ENCODE measurements around the gene B4GALT2.

The B4GALT2 gene

DNA sequence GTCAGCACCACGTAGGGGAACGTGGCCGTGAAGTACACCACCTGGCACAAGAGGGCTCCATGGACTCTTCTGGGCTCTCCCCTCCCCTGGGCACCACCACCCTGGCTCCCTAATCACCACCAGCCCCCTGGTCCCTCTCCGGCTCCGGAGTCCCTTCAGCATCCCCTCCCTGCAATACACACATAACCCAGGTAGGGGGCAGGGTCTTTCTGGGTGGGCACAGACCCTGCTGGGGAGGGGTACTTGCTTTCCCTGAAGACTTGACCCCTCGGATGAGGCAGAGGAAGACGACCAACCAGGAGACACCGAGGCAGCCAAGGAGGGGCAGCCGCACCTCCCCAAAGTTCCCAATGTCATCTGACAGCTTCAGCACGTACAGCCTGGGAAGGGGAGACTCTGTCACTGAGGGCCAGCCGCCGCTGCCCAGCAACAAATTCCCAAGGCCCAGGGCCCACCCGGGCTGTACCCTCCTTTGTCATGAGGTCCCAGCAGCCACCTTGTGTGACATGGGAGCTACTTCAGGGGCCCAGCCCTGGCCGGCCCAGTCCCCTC, 23.7 kb downstream of the B4GALT2 start:
- no peak for DNase-seq (ENCODE audit: low read depth)

DNA sequence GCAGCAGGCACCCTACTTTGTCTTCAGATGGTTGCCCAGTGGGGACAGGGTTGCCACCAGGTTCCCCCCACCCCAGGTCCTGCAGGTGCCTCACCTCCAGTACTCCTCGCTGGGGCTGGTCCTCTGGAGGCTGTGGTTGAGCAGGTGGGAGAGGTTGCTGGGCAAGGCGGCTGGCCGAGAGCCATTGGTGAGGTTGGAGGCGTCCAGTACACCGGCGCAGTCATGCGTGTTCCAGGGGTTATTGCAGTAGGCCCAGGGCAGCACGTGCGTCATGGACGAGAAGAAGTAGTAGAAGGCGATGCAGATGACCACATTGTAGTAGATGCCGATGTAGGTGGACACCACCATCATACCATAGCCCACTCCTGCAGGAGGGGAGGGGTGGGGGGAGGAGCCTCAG, 29.2 kb downstream of the B4GALT2 start:
- no peak for DNase-seq (ENCODE audit: low read depth)

DNA sequence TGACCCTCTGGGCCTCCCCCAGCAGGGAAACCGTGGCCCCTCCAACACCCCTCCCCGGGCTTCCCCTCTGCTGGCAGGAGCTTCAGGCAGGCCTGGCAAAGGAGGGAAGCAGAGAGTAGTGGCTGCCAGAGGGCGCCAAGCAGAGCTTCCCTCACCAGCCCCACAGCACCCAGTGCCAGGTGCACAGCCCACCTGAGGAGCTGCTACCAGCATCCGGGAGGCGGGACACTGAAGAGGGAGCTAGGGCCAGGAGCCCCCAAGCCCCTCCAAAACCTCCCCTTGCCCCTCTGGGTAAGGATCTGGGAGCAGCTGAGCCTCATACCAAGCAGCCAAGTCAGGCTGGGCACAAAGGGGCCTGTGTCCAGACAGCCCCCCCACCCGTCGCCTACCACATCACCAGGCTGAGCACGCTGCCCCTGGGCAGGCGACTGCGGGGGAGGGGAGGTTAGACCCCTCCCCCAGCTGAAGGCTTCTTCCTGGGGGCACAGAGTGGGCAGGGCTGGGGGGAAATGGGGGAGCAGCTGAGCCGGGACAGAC, 32.0 kb downstream of the B4GALT2 start:
- no peak for DNase-seq (ENCODE audit: low read depth)

DNA sequence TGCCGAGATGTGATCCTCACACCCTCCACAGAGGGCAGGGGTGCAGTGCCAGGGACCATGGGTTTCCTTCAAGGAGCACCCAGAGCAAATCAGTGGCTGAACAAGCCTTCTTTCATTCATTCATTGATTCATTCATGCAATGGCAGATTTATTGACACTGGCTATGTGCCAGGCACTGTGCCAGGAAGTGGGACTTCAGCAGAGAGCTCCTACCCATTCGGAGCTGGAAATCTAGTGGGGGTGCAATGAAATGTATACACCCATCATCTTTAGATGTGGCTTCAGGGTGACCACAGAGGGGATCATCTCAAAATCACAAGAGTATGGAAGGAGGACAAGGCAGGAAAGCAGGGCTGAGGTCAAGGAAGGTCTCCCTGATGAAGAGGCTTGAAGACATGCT, 33.4 kb downstream of the B4GALT2 start:
- no peak for DNase-seq (ENCODE audit: low read depth)

DNA sequence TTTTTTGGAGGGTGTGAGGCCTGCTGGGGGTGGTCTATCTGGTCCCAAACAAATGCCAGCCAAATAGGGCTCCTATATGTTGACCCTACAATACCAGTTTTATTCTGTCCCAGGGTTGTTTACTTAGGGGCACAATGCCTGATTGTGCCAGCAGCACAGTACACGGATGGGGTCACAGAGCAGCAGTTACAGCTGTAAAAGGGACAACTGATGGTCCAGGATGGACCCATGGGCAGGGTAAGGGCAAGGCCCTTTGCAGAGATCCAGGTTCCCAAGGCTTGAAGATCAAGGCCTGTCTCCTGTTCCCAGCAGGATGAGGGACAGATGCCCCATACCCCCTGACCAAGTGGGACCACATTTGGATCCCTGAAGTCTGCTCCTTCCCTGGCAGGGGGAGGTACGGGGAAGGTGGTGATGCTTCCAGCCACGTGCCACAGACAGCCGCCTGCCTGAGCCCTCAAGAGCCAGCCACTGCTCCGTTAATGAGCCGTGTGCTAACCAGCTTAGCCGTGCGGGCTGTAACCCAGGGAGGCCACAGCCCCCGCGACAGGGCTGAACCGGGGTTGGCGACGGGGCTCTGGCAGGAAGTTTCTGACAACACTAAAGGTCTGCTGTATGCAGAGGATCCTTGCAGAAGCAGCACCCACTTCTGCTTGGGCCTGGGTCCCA, 34.1 kb downstream of the B4GALT2 start:
- DNase-seq (ENCODE audit: low read depth), result no peak

DNA sequence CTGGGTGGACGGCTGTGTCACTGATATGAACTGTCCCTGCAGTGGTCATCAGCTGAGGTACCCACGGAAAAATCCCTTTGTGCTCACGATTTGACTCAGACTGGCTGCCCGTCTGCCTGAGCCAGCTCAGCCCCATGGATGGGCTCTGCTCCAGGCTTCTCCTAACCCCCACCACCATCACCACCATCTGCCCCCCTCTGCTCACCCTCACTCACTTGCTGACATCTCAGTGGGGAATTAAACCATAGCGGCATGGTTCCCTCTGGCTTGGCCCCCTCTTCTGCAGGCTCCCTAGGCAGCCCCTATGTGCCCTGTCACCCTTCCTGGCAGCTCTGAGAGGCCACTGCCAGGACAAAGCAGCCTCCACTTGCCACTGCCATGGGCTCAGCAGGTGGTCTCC, 34.9 kb downstream of the B4GALT2 start:
- no peak for DNase-seq (ENCODE audit: low read depth)

DNA sequence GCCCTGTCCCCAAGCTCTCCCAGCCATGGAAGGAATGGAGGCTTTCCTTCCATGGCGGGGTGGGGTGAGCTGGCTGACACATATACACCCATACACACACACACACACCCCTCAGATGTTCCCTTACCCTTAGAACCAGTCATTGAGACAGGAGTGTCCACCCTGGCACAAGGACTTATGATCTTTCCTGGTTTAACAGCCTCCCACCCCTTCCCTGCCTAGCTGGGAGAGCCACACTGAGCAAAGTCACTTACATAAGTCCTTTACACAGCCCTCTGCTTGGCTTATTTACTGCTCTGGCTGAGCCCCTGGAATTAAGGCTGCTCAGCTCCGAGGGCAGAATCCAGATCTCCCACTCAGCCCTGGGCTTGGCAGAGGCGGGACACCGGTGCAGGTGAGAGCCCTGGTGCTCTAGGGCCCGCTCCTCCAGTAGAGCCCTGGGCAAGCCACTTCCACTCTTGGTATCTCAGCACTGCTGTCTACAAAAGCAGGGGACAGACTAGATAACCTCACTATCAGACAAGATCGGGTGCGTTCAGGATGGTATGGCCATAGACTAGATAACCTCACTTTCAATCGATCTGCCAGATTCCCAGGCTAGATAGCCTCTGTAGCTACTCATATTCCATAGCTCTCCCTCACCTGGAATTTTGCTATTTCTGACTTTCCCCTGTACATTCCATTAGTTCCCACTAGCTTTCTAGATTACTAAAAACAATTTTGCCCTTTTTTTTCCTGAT, 35.5 kb downstream of the B4GALT2 start:
- DNase-seq (ENCODE audit: low read depth), result no peak

DNA sequence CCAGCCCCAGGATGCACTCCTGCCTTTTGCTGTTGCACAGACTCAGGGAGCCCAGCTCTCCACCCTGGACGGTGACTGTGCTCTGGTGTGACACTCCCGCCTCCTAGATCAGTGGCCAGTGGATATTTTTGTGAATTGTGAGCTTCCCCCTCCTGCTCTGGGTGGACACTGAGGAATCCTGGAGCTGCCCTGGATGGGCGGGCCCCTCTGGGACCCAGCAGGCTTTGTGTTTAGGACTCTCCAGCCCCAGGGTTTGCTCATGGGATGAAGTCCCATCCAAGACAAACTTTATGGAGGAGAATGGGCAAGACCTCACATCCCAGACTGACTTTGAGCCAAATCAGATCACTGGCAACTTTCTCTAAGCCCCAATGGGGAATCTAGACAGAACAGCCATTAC, 36.2 kb downstream of the B4GALT2 start:
- DNase-seq (ENCODE audit: low read depth), result no peak

DNA sequence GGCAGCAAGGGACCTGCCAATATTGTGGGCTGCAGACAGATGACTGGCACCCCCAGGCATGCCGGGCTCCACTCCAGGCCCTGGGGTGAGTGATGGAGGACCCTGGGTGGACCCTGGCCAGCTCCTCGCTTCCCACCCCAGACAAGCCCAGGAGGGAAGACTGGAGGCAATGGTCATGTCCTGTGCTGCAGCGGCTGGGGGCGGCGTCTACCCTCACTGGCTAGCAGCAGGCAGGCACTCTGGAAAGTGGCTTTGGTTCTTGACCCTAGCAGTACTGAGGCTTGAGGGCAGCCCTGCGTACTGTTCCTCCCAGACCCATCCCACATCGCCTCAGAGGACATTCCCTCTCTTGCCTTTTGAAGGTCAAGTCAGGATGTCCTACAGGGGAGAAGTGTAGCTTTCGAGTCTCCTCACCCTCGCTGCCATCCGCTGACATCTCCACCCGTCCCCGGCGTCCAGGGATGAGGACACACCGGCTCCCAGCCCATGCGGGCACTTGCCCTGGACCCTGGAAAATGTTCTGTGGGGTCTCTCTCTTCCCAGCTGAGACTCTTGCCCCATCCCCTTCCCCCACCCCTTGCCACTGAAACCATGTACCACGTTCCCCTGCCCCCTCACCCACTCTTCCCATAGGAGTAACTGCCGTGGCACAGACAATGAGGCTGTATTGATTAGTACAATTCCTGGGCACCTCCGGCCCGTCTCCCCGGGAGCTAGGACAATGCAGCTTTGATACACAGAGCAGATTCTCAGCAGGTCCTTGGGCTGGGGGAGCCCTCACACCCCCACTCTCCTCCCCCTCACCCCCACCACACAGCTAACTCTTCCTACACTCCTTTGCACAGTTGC, 37.3 kb downstream of the B4GALT2 start:
- DNase-seq (ENCODE audit: low read depth), result no peak

DNA sequence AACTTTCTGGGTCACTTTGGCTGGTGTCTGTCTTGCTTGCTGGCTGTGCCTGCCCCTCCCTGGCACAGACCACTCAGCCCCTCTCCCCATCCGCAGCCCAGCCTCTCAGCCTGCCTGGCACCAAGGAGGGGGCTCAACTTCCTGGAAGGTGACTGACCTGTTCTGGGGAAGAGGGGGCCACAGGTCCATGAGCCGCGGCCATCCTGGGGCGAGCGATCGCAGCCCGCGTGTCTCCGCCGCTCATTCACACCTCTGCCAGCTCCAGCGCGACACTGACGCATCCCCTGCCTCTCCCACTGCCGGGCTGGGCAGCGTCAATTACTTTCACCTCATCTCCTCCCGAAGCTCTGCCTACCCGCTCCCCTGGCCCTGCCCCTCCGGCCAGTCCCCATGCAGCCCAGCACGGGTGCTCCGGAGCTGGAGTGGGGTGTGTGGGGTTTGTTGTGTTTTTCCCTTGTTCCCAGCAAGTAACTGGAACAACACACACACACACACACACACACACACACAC, 37.9 kb downstream of the B4GALT2 start:
- no peak for DNase-seq (ENCODE audit: low read depth)

DNA sequence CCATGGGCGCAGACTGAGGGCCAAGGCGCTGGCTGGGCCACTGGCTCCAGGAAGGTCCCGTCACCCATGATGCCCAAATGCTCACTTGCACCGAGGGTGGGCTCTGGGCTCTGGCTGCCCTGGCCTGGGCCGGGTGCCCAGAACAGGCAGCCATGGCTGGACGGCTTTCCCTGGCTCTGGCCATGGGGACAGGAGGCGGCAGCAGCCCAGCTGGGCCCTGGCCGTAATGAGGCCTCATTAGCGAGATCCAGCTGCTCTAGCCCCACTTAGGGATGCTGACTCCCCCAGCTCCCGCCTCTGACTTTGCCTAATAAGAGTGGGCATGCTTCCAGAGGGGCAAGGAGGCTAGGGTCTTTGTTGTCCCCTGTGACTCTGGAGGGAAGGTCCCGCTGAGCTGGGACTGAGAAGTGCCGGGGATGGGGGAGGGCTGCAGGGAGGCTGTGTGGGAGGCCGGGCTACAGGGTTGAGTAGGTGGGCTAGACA, 40.5 kb downstream of the B4GALT2 start:
- no peak for DNase-seq (ENCODE audit: low read depth)

DNA sequence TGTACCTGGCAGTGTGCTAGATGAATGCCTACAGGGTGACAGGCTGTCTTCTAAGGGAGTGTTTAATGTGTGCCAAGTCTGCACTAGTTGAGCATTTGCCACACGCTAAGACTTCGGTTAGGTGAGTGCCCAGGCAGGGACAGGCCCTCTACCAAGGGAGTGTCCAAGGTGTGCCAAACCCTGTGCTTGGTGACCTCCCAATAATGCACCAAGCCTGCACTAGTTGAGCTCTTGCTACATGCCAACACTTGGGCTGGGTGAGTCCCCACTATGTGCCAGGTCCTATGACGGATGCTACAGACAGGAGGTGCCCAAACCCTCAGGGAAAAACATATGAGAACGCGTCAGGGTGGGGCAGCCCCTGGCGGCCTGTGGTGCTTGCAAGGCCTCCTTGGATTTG, 41.5 kb downstream of the B4GALT2 start:
- DNase-seq (ENCODE audit: low read depth), result no peak

DNA sequence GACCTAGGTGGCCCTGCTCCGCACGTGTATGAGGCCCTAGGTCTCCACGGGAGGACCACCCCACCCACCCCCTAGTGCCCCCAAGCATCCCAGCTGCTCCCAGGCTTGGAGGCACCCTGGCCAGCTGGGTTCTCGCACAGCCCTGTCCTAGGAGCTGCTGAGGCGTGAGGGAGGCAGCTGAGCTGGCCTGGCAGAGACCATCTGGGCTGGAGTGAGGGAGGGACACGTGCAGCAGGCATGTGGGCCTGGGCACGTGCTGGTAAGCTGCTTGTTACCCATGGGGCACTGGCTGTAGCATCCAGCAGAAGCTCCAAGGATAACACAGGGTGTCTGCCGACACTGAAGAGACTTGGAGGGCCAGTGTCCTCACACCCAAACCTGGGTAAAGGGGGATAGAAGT, 42.1 kb downstream of the B4GALT2 start:
- DNase-seq (ENCODE audit: low read depth), result no peak

DNA sequence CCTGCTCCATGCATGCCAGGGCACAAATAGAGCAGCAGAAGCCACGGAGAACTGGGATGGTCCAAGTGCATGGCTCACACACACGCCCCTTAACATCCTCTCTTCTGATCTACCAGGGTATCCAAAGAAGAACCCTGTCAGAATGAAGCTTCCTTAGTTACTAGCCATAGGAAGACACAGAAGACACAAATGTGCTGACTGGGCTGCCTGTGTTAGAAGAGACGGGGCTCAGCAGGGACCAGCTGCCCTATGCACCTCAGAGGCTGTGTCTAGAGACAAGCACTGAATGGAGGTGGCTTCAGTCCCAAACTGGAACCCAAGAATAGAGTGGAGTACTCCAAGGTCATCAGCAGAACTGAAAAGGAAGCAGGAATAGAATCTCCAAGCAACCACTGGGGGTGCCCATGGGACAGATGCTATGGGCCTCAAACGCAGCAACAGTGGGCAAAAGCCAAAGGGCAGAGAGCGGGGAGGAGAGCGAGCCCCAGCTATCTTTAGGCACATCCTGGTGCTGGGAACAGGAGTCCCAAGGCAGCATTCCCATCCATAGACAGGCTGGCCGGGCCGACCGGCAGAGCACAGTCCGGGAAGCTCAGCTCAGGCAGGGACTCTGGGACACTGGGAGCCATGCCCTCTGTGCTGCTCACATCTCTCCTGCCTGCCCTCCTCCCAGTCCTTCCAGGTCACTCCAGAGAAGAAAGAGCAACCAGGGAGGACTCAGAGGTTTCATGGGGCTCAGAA, 42.7 kb downstream of the B4GALT2 start:
- no peak for DNase-seq (ENCODE audit: low read depth)

DNA sequence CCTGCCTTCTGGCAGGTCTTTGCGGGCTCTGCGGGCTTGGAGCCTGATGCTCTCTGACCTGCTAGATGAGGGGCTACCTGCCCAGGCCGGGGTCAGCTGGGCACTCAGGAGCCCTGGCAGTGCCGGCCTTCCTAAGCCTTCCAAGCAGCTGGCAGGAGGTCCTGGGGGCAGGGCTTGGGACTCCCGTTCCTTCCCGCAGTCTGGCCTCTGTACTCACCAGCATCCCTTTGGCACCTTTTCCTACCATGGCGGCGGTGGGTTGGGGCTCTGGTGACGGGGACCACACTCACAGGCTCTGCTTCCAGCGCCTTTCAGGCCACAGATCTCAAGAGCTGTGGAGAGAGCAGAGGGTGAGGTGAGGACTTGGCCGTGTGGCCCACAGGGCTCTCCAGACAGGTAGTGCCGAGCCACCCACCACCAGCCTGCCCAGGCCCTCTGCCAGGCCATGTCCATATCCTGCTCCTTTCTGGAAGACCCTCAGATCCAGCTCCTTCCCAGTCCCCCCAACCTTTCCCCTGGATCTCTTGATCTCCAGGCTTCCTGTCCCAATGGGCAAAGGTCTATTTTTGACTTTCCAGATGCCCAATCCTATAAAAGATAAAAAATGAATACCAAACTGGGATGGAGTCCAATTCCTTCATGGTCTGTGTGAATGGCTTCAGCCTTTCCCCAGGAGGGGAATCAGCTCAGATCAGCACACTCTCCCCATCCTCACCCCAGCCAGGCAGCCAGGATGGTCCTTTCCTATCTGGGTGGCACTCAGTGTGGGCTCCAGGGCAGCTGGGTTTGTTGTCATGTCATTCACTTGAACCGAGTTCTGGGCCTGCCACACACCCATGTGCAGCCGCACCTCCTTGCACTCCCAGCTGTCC, 45.3 kb downstream of the B4GALT2 start:
- no peak for DNase-seq (ENCODE audit: low read depth)

DNA sequence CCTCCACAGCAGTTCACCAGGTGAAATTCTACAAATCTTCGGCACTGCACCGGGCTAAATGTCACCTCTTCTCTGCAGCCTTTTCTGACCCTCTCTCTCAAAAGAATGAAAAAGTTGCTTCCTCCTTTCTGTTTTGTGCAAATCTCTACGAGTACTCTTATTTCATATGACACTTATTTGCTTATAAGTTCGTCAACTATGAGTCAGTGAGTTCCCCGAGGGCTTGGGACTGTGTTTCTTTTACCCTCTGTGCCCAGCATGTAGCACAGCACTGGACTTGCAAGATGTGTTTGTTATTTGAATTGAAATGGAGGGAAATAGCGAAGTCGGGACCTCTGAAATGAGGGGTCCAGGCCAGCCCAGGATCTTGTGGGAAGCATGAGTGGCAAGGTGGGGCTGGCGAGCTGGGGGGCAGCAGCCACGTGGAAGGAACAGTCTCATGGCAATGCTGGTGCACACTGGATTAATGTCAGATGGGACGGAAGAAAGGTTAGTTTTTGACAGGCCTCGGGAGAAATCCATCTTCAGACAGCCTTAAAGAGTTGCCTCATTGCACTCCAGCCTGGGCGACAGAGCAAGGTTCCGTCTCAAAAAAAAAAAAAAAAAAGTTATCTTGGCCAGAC, 46.0 kb downstream of the B4GALT2 start:
- DNase-seq (ENCODE audit: low read depth), result no peak

DNA sequence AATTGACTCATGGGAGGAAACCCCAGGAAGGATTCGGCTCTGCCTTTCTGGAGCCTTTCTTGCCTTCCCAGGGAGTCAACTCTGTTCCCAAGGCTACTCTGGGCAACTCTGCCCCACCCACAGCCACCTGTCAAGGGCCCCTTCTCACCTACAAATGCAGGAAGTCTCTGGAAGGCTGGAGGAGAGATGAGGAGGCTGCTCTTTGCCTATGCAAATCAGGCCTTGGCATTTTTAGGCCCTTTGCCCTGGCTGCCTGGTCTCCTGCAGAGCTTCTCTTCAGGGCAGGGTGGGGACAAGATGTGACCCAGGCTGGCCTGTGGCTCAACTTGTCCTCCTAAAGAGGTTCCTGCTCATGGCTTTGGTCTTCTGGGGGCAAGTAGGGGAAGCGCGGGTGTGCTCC, 46.8 kb downstream of the B4GALT2 start:
- no peak for DNase-seq (ENCODE audit: low read depth)

DNA sequence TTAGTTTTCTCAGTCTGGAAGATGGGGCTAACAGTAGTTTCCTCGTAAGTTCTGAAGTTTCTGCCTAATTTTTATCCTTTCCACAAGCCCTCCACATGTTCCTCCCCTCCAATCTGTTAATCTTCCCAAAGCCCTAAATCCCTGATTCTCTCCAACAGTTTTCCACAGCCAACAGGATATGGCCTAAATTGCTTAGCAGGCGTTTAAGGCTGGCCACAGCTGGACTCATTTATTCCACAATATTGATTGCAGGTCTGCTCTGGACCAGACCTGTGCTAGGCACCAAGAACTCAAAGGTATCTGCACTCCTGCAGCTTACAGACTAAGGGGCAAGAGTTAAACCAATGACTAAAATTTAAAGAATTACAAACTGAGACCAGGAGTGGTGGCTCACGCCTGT, 48.3 kb downstream of the B4GALT2 start:
- no peak for DNase-seq (ENCODE audit: low read depth)

DNA sequence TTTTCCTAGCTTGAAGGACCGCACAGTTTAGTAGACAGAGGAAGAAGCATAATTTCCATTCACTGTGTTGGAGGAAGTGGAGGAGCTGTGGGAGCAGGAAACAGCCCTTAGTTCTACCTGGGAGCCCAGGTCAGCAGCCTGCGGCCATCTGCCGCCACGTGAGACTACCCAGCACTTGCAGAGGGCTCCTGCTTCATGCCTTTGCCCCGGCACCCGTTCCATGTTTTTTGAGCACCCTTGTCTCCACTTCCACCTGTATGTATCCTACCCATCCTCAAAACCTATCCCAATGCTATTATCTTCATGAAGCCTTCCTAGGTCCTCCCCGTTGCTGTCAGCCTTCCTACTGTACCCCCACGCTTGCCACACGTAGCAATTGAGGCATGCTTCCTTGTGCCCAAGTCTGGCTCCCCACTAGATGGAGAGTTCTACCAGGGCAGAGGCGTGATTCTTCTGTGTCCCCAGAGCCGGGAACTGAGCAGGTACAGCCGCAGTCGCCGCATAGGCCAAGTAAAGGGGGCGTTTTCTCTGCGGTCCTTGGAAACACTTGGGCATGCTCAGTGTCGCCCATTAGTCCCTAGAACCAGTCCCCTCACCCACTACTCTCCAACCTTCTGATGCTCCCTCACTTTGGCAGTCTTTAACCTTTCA, 50.4 kb downstream of the B4GALT2 start:
- DNase-seq (ENCODE audit: low read depth), result no peak

Measured in stromal cell of bone marrow (primary cell).